Measurements from ENCODE around the gene MAD2L1BP. TPM values are rescaled to one million over a fixed set of nuclear protein-coding genes. Genes with fewer than 3 reads are reported as not detected.

Gene MAD2L1BP
- total and polyA plus RNA-seq, 2 of the 13 experiments (the other 11 are each of a cell fraction or from before 2014, with no cell fraction given): 54.2 to 55.5 TPM

GRCh38 chr6:43635387-43636307 lies at the start of gene MAD2L1BP (continued):
- TF ChIP-seq ZSCAN12 (CRISPR knock-in tag; IDR thresholded peaks at IDR 0.05) (0 out of 2 replicates have a peak, but pooled peaks have one; percentile 26), IRF2 (CRISPR knock-in tag; IDR thresholded peaks at IDR 0.05) (peak; percentile 89), NFYB (CRISPR knock-in tag; IDR thresholded peaks at IDR 0.05) (no peak; the same call in 1 of the 2 replicates), ZSCAN20 (CRISPR knock-in tag; IDR thresholded peaks at IDR 0.05; ENCODE audit: borderline replicate concordance) (no peak), ZBTB40 (IDR thresholded peaks at IDR 0.05) (no peak), ZBTB40 (CRISPR knock-in tag; IDR thresholded peaks at IDR 0.05) (peak; percentile 91), TBL1XR1 (IDR thresholded peaks at IDR 0.05; ENCODE audit: borderline replicate concordance, low read length, partially characterized antibody) (no peak), RORA (CRISPR knock-in tag; IDR thresholded peaks at IDR 0.05) (no peak), NBN (conservative IDR thresholded peaks at IDR 0.05) (no peak), ZNF567 (CRISPR knock-in tag; IDR thresholded peaks at IDR 0.05; ENCODE audit: borderline replicate concordance) (no peak; the same call in 1 of the 2 replicates), AFF4 (CRISPR knock-in tag; IDR thresholded peaks at IDR 0.05) (no peak), DRAP1 (CRISPR knock-in tag; IDR thresholded peaks at IDR 0.05) (peak; percentile 98), ZMAT5 (CRISPR knock-in tag; IDR thresholded peaks at IDR 0.05; ENCODE audit: borderline replicate concordance, low read depth) (no peak), MAF1 (CRISPR knock-in tag; IDR thresholded peaks at IDR 0.05; ENCODE audit: borderline replicate concordance) (0 out of 2 replicates have a peak, but pooled peaks have one; percentile 54), ZNF12 (CRISPR knock-in tag; IDR thresholded peaks at IDR 0.05) (no peak; the same call in 1 of the 2 replicates)
